ENCODE measurements around the gene FBXO28.

GRCh38 chr1:224180783-224181452, 67.0 kb downstream of the FBXO28 start:
- TF ChIP-seq CTCF (IDR thresholded peaks at IDR 0.05) (no peak), EZH2 (IDR thresholded peaks at IDR 0.05) (no peak)
